ENCODE measurements around the gene SIGLEC1.

Gene SIGLEC1

GRCh38 chr20:3738111-3739053 lies 26.0 kb upstream of the SIGLEC1 start:
- TF ChIP-seq GATA2 (IDR thresholded peaks at IDR 0.05; ENCODE audit: low read depth, low read length) (peak; percentile 48; the same call in 1 of the 2 replicates), GATA3 (IDR thresholded peaks at IDR 0.05; ENCODE audit: low read depth, low read length) (no peak)

- no peak for TF ChIP-seq GATA2 (IDR thresholded peaks at IDR 0.05; ENCODE audit: low read depth, low read length)
- no peak for TF ChIP-seq GATA3 (IDR thresholded peaks at IDR 0.05; ENCODE audit: low read depth, low read length)
Observed at GRCh38 chr20:3735768-3736167, 23.4 kb upstream of the SIGLEC1 start.

GRCh38 chr20:3734111-3734843 lies 21.9 kb upstream of the SIGLEC1 start:
- TF ChIP-seq GATA3 (IDR thresholded peaks at IDR 0.05; ENCODE audit: low read depth, low read length), result no peak
- TF ChIP-seq GATA2 (IDR thresholded peaks at IDR 0.05; ENCODE audit: low read depth, low read length), result no peak

GRCh38 chr20:3733119-3733995 lies 21.0 kb upstream of the SIGLEC1 start:
- TF ChIP-seq GATA2 (IDR thresholded peaks at IDR 0.05; ENCODE audit: low read depth, low read length) (no peak), GATA3 (IDR thresholded peaks at IDR 0.05; ENCODE audit: low read depth, low read length) (no peak)

- TF ChIP-seq GATA3 (IDR thresholded peaks at IDR 0.05; ENCODE audit: low read depth, low read length) (no peak), GATA2 (IDR thresholded peaks at IDR 0.05; ENCODE audit: low read depth, low read length) (no peak)
Observed at GRCh38 chr20:3732327-3733118, 20.1 kb upstream of the SIGLEC1 start, which contains the start of gene HSPA12B. Gene HSPA12B (plus strand): TSS chr20:3732685. CDS start chr20:3738675, 5,990 bp downstream.

GRCh38 chr20:3731944-3732326 lies 19.5 kb upstream of the SIGLEC1 start:
- TF ChIP-seq GATA3 (IDR thresholded peaks at IDR 0.05; ENCODE audit: low read depth, low read length) (no peak), GATA2 (IDR thresholded peaks at IDR 0.05; ENCODE audit: low read depth, low read length) (no peak)

GRCh38 chr20:3730803-3731672 lies 18.6 kb upstream of the SIGLEC1 start:
- TF ChIP-seq GATA2 (IDR thresholded peaks at IDR 0.05; ENCODE audit: low read depth, low read length), result no peak
- TF ChIP-seq GATA3 (IDR thresholded peaks at IDR 0.05; ENCODE audit: low read depth, low read length), result no peak

GRCh38 chr20:3729811-3730540 lies 17.6 kb upstream of the SIGLEC1 start:
- TF ChIP-seq GATA2 (IDR thresholded peaks at IDR 0.05; ENCODE audit: low read depth, low read length) (no peak), GATA3 (IDR thresholded peaks at IDR 0.05; ENCODE audit: low read depth, low read length) (no peak)

- TF ChIP-seq GATA3 (IDR thresholded peaks at IDR 0.05; ENCODE audit: low read depth, low read length), result no peak
- TF ChIP-seq GATA2 (IDR thresholded peaks at IDR 0.05; ENCODE audit: low read depth, low read length), result no peak
Observed at GRCh38 chr20:3729378-3729777, 17.0 kb upstream of the SIGLEC1 start.

GRCh38 chr20:3728876-3729275 lies 16.5 kb upstream of the SIGLEC1 start:
- TF ChIP-seq GATA3 (IDR thresholded peaks at IDR 0.05; ENCODE audit: low read depth, low read length) (no peak), GATA2 (IDR thresholded peaks at IDR 0.05; ENCODE audit: low read depth, low read length) (no peak)

- TF ChIP-seq GATA2 (IDR thresholded peaks at IDR 0.05; ENCODE audit: low read depth, low read length) (no peak), GATA3 (IDR thresholded peaks at IDR 0.05; ENCODE audit: low read depth, low read length) (no peak)
Observed at GRCh38 chr20:3728354-3728753, 16.0 kb upstream of the SIGLEC1 start.

Data from SH-SY5Y (cell line).